Measurements from ENCODE around the gene DAPK2. TPM values are rescaled to one million over a fixed set of nuclear protein-coding genes. Genes with fewer than 3 reads are reported as not detected.
A peak's percentile ranks its signal among the peaks of the same experiment; 100 is the strongest.

Gene DAPK2
- total and polyA plus RNA-seq, 9 donors, result 2.9 to 5.9 (median 3.9) TPM

GRCh38 chr15:64000183-64000951, 45.9 kb downstream of the DAPK2 start:
- Histone ChIP-seq H3K27me3 (ENCODE audit: control insufficient read depth, insufficient read depth, low read length) (no peaks in the 10 kb centered on the region), H3K4me3 (ENCODE audit: low read length) (no peak overlapping the region), H3K27ac (ENCODE audit: low read length) (no peak overlapping the region), H3K4me1 (ENCODE audit: control insufficient read depth, insufficient read depth, low read length) (peaks cover 14% of the 10 kb centered on the region), H3K36me3 (ENCODE audit: control insufficient read depth, insufficient read depth, low read length) (no peaks in the 10 kb centered on the region), H3K9me3 (replicated peaks; ENCODE audit: control insufficient read depth, low read depth, low read length) (no peaks in the 10 kb centered on the region)
- WGBS (ENCODE audit: insufficient coverage), result no CpG with 5 or more reads among the region's 4 CpGs
- no peak for DNase-seq

GRCh38 chr15:63999177-63999576, 47.1 kb downstream of the DAPK2 start:
- no peak overlapping the region for H3K27ac ChIP-seq (ENCODE audit: low read length)
- WGBS (ENCODE audit: insufficient coverage), result 12% methylated on average over 3 of the region's 3 CpGs

DNA sequence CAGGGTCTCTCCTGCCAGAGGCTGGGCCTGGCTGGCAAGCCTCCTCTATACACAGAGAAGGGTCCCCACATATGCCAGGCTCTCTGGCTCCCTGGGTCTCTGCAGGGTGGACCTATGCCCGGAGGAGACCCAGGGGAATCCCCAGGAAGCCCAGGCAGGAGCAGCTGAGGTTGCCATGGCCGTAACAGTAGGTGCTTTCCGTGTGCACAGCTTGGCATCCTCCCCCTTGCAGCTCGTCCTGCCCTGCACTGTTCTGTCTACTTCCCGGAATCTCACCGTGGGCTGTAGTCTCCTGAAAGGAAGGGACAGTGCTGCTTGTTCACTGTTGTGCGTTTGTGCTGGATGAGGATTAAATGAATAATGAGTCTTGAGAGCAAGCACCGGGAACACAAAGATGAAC, 47.8 kb downstream of the DAPK2 start:
- WGBS (ENCODE audit: insufficient coverage), result 46% methylated on average over 3 of the region's 8 CpGs
- Histone ChIP-seq H3K4me3 (ENCODE audit: low read length) (no peak overlapping the region), H3K9me3 (replicated peaks; ENCODE audit: control insufficient read depth, low read depth, low read length) (no peaks in the 10 kb centered on the region), H3K27ac (ENCODE audit: low read length) (no peak overlapping the region), H3K4me1 (ENCODE audit: control insufficient read depth, insufficient read depth, low read length) (peaks cover 14% of the 10 kb centered on the region), H3K36me3 (ENCODE audit: control insufficient read depth, insufficient read depth, low read length) (no peaks in the 10 kb centered on the region), H3K27me3 (ENCODE audit: control insufficient read depth, insufficient read depth, low read length) (no peaks in the 10 kb centered on the region)
- no peak for DNase-seq

More at GRCh38 chr15:63999177-63999576, 47.1 kb downstream of the DAPK2 start:
- no peak for DNase-seq
- Histone ChIP-seq H3K9me3 (replicated peaks; ENCODE audit: control insufficient read depth, low read depth, low read length) (no peaks in the 10 kb centered on the region), H3K4me3 (ENCODE audit: low read length) (no peak overlapping the region), H3K4me1 (ENCODE audit: control insufficient read depth, insufficient read depth, low read length) (peaks cover 14% of the 10 kb centered on the region), H3K36me3 (ENCODE audit: control insufficient read depth, insufficient read depth, low read length) (no peaks in the 10 kb centered on the region), H3K27me3 (ENCODE audit: control insufficient read depth, insufficient read depth, low read length) (no peaks in the 10 kb centered on the region)

GRCh38 chr15:63997715-63998442, 48.4 kb downstream of the DAPK2 start:
- Histone ChIP-seq H3K9me3 (replicated peaks; ENCODE audit: control insufficient read depth, low read depth, low read length) (no peaks in the 10 kb centered on the region), H3K4me3 (ENCODE audit: low read length) (no peak overlapping the region), H3K36me3 (ENCODE audit: control insufficient read depth, insufficient read depth, low read length) (no peaks in the 10 kb centered on the region), H3K27ac (ENCODE audit: low read length) (no peak overlapping the region), H3K27me3 (ENCODE audit: control insufficient read depth, insufficient read depth, low read length) (no peaks in the 10 kb centered on the region), H3K4me1 (ENCODE audit: control insufficient read depth, insufficient read depth, low read length) (peaks cover 14% of the 10 kb centered on the region)
- DNase-seq, result no peak
- WGBS (ENCODE audit: insufficient coverage), result 90% methylated on average over 3 of the region's 4 CpGs

DNA sequence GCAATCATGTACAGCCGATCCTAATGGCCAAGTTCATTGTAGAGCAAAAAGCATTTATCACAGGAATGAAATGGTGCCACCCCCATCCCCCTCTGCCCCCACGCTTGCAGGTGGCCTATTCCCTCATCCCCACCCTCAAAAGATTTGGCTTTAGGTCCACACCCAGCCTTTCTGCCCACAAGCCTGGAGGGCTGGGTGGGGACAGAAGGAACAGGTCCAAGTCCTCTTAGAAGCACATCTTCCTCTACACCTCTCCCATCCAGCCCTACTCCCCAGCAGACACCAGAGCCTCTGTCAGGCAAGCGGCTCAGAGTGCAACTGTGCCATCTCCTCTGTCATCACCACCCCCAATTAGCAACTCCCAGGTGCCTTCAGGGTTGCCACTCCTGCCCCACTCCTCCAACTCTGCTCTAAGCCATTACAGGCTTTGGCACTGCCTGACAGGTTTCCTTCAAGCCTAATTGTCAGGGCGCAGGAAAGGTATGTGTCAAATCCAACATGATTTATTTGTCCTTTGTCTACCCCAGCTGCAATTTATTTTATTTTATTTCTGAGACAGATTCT, 49.4 kb downstream of the DAPK2 start:
- Histone ChIP-seq H3K27me3 (ENCODE audit: control insufficient read depth, insufficient read depth, low read length) (no peaks in the 10 kb centered on the region), H3K9me3 (replicated peaks; ENCODE audit: control insufficient read depth, low read depth, low read length) (no peaks in the 10 kb centered on the region), H3K4me3 (ENCODE audit: low read length) (no peak overlapping the region), H3K27ac (ENCODE audit: low read length) (no peak overlapping the region), H3K4me1 (ENCODE audit: control insufficient read depth, insufficient read depth, low read length) (peaks cover 19% of the 10 kb centered on the region), H3K36me3 (ENCODE audit: control insufficient read depth, insufficient read depth, low read length) (no peaks in the 10 kb centered on the region)
- 70% methylated on average over 3 of the region's 4 CpGs for WGBS (ENCODE audit: insufficient coverage)
- DNase-seq, result no peak

DNA sequence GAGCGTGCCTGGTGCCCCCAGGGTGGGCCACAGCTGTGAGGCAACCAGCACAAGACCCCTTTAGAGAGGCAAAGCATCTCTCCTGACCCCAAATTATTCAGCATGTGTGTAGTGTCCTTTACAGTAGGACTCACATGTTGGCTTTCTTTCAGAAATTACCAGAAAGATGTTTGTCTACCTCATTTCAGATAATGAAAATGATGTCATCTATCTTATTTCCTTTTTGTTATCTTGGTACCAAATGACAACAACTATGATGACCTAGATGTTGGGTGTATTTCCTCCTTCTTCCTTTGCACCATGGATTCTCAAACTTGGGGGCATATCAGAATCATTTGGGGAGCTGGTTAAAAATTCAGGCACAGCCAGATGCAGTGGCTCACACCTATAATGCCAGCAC, 50.5 kb downstream of the DAPK2 start:
- 100% methylated on average over 1 of the region's 1 CpG for WGBS (ENCODE audit: insufficient coverage)

DNA sequence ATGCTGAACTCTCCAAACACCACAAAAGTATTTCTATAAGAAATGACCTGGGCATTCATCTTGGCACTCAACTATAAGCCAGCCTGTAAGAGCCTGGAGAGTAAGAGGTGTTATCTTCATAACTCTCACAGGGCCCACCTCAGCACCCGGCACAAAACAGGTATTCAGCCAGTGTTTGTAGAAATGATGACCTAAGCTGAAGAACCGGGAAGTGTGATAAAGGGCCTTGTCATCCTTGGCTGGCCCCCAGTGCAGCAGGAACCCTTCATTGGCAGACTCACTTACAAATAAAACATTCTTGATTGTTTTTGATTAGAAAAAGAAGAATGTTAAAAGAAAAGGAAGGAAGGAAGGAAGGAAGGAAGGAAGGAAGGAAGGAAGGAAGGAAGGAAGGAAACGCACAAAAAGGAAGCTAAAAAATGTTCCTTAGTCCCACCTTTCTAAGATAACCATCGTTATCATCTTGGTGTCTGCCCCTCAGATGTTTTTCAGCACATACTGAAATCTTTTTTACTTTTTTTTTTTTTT, 52.1 kb downstream of the DAPK2 start:
- Histone ChIP-seq H3K27ac (ENCODE audit: low read length) (no peak overlapping the region), H3K36me3 (ENCODE audit: control insufficient read depth, insufficient read depth, low read length) (no peaks in the 10 kb centered on the region), H3K27me3 (ENCODE audit: control insufficient read depth, insufficient read depth, low read length) (no peaks in the 10 kb centered on the region), H3K4me1 (ENCODE audit: control insufficient read depth, insufficient read depth, low read length) (peaks cover 29% of the 10 kb centered on the region), H3K9me3 (replicated peaks; ENCODE audit: control insufficient read depth, low read depth, low read length) (no peaks in the 10 kb centered on the region), H3K4me3 (ENCODE audit: low read length) (no peak overlapping the region)
- WGBS (ENCODE audit: insufficient coverage), result 86% methylated on average over 1 of the region's 4 CpGs
- no peak for DNase-seq

More for the DNA sequence above, 50.5 kb downstream of the DAPK2 start:
- no peaks in the 10 kb centered on the region for H3K36me3 ChIP-seq (ENCODE audit: control insufficient read depth, insufficient read depth, low read length)
- DNase-seq, result no peak
- peaks cover 30% of the 10 kb centered on the region for H3K4me1 ChIP-seq (ENCODE audit: control insufficient read depth, insufficient read depth, low read length)
- no peak overlapping the region for H3K4me3 ChIP-seq (ENCODE audit: low read length)
- no peaks in the 10 kb centered on the region for H3K9me3 ChIP-seq (replicated peaks; ENCODE audit: control insufficient read depth, low read depth, low read length)
- no peak overlapping the region for H3K27ac ChIP-seq (ENCODE audit: low read length)
- H3K27me3 ChIP-seq (ENCODE audit: control insufficient read depth, insufficient read depth, low read length), result no peaks in the 10 kb centered on the region

DNA sequence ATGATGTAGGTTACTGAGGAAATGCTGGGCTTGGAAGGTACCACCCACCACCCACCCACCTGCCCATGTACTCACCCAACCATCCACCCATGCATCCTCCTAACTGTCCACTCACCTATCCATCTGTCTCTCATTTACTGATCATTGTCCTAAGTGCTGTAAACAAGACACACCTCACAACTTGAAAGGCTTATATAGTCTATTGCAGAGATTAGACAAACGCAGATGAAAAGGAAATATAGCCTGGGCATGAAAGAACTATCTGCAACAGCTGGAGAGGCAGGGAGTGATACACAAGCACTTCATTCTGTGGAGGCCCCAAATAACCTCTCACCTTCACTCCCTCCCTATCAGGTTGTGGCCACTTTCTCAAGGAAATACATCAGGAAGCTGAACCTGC, 54.0 kb downstream of the DAPK2 start:
- no peaks in the 10 kb centered on the region for H3K9me3 ChIP-seq (replicated peaks; ENCODE audit: control insufficient read depth, low read depth, low read length)
- H3K27me3 ChIP-seq (ENCODE audit: control insufficient read depth, insufficient read depth, low read length), result no peaks in the 10 kb centered on the region
- H3K4me1 ChIP-seq (ENCODE audit: control insufficient read depth, insufficient read depth, low read length), result peaks cover 20% of the 10 kb centered on the region
- no CpG with 5 or more reads among the region's 1 CpG for WGBS (ENCODE audit: insufficient coverage)
- DNase-seq, result no peak
- no peak overlapping the region for H3K4me3 ChIP-seq (ENCODE audit: low read length)
- no peaks in the 10 kb centered on the region for H3K36me3 ChIP-seq (ENCODE audit: control insufficient read depth, insufficient read depth, low read length)
- H3K27ac ChIP-seq (ENCODE audit: low read length), result peak overlapping the region; percentile 44

DNA sequence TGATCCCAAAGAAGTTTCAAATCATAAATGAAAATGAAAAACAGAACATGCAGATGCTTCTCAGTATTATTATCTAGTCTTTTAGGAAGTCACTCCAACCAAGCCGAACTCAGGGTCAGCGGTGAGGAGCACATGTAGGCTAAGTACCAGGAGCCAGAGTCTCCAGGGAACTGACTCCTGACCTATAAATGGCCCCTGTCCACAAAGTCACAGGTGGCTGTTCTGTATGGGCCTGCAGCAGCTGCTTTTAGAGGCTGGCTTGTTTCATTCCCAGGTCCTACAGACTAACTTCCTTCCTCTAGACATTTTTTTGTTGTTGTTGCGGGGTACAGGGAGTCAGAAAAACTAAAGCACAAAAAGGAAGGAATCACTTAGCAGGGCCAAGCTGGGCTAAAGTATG, 54.6 kb downstream of the DAPK2 start:
- H3K4me1 ChIP-seq (ENCODE audit: control insufficient read depth, insufficient read depth, low read length), result peaks cover 20% of the 10 kb centered on the region
- 40% methylated on average over 1 of the region's 3 CpGs for WGBS (ENCODE audit: insufficient coverage)
- H3K4me3 ChIP-seq (ENCODE audit: low read length), result no peak overlapping the region
- H3K9me3 ChIP-seq (replicated peaks; ENCODE audit: control insufficient read depth, low read depth, low read length), result no peaks in the 10 kb centered on the region
- H3K27me3 ChIP-seq (ENCODE audit: control insufficient read depth, insufficient read depth, low read length), result no peaks in the 10 kb centered on the region
- peak overlapping the region; percentile 44 for H3K27ac ChIP-seq (ENCODE audit: low read length)
- H3K36me3 ChIP-seq (ENCODE audit: control insufficient read depth, insufficient read depth, low read length), result no peaks in the 10 kb centered on the region
- peak; percentile 53 for DNase-seq

DNA sequence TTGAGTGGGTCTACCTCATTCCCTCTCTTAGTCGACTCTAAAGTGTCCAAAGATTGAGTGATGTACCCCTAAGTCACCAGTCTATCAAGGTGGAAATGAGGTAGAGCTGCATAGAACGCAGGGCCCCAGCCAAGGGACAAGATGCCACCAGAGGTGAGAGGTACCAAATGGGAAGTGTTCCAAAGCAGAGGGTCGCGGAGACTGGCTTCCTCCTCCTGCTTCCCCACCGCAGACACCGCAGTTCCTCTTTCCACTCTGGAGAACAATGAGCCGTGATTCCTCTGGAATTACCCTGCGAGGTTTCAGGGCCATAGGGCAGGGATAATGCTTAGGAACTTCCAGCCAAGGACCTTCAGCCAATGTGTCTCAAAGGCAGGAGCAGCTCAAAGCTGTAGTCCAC, 55.8 kb downstream of the DAPK2 start:
- peaks cover 26% of the 10 kb centered on the region for H3K4me1 ChIP-seq (ENCODE audit: control insufficient read depth, insufficient read depth, low read length)
- peak overlapping the region; percentile 33 for H3K27ac ChIP-seq (ENCODE audit: low read length)
- H3K4me3 ChIP-seq (ENCODE audit: low read length), result no peak overlapping the region

More for the DNA sequence above, 55.8 kb downstream of the DAPK2 start:
- DNase-seq, result peak; percentile 39
- whole genome bisulfite sequencing (ENCODE audit: insufficient coverage), result 57% methylated on average over 7 of the region's 8 CpGs
- no peaks in the 10 kb centered on the region for H3K36me3 ChIP-seq (ENCODE audit: control insufficient read depth, insufficient read depth, low read length)
- H3K27me3 ChIP-seq (ENCODE audit: control insufficient read depth, insufficient read depth, low read length), result no peaks in the 10 kb centered on the region
- H3K9me3 ChIP-seq (replicated peaks; ENCODE audit: control insufficient read depth, low read depth, low read length), result no peaks in the 10 kb centered on the region
